Endothelial cell of umbilical vein (primary cell): ENCODE measurements around the gene ZNF428. TPM values are rescaled to one million over a fixed set of nuclear protein-coding genes. Genes with fewer than 3 reads are reported as not detected.

Experiments used
- BruUV-seq: library from RNA; stranded (reverse); fragments of 400-500 nt; replicated peaks from 2 replicates; lab custom pipeline; 2021; lab: Mats Ljungman, UMichigan
- CTCF ChIA-PET: fragments of 300-600, 350-600 bp; sonication (Branson Sonifier 250); formaldehyde crosslinking; loops from one replicate; lab custom pipeline; 2021; ENCODE audit warnings: antibody characterized with exemption, inconsistent platforms; lab: Charles Lee
- POLR2A ChIA-PET: fragments of 300-600, 350-600 bp; sonication (Branson Sonifier 250); formaldehyde crosslinking; loops from one replicate; lab custom pipeline; 2021; ENCODE audit warnings: antibody characterized with exemption, inconsistent platforms; lab: Charles Lee
- DNase-seq: peaks from one replicate; pipeline ENCODE4 v3.0.0-alpha.2; 2011; ENCODE audit warnings: low read depth, low spot score
- FAIRE-seq: peaks from 2 replicates; lab custom pipeline; 2011; peaks lifted over from hg19 to GRCh38; lab: Jason Lieb, UNC
- H2AFZ ChIP-seq: 2 replicates; pipeline ENCODE4 v1.6.0; 2012; ENCODE audit warnings: low read depth, low read length, control low read depth, inconsistent platforms
- H3K27ac ChIP-seq: 2 replicates; pipeline ENCODE4 v1.5.1; 2011; ENCODE audit warnings: low read depth, mild to moderate bottlenecking, control low read depth, low read length, moderate library complexity; ENCODE audit not compliant: insufficient read depth
- H3K27me3 ChIP-seq, 2 experiments: 2 replicates each; pipeline versions ENCODE4 v1.6.0 to v1.6.1; 2011; ENCODE audit warnings: low read length in 2 of 2, mixed read lengths in 1 of 2; ENCODE audit not compliant: control insufficient read depth in 2 of 2, insufficient read depth in 2 of 2
- H3K36me3 ChIP-seq, 2 experiments: 2 replicates in 1 of 2; 3 replicates in 1 of 2; pipeline ENCODE4 v1.5.1; 2011; ENCODE audit warnings: low read length in 2 of 2, mild to moderate bottlenecking in 1 of 2, moderate library complexity in 1 of 2; ENCODE audit not compliant: control insufficient read depth in 2 of 2, insufficient read depth in 2 of 2; ENCODE audit errors: extremely low read depth in 1 of 2
- H3K4me1 ChIP-seq: 3 replicates; pipeline ENCODE4 v1.5.1; 2011; ENCODE audit warnings: mild to moderate bottlenecking, low read length; ENCODE audit not compliant: control insufficient read depth, insufficient read depth; ENCODE audit errors: extremely low read depth
- H3K4me2 ChIP-seq: 2 replicates; pipeline ENCODE4 v1.6.1; 2011; ENCODE audit warnings: low read length, control low read depth, mixed read lengths; ENCODE audit not compliant: insufficient read depth
- H3K4me3 ChIP-seq, 3 experiments: fragments of 200-600 bp in 1 of 3; sonication (generic), shearing (Covaris generic) in 1 of 3; replicated peaks in 1 of 3; 2 replicates each; pipeline ENCODE4 v1.5.1; 2011 to 2016; ENCODE audit warnings: control low read depth in 3 of 3, low read length in 3 of 3, mild to moderate bottlenecking in 2 of 3, inconsistent platforms in 1 of 3, low read depth in 1 of 3, moderate library complexity in 1 of 3; ENCODE audit not compliant: insufficient read depth in 1 of 3
- H3K79me2 ChIP-seq: 2 replicates; pipeline ENCODE4 v1.6.0; 2012; ENCODE audit warnings: low read length, inconsistent platforms; ENCODE audit not compliant: control insufficient read depth, insufficient read depth
- H3K9ac ChIP-seq: replicated peaks from 2 replicates; pipeline ENCODE3; 2011; ENCODE audit warnings: low read length, control low read depth; ENCODE audit not compliant: insufficient read depth; ENCODE audit errors: extremely low read depth
- H3K9me1 ChIP-seq: replicated peaks from 3 replicates; pipeline ENCODE4 v1.6.0; 2011; ENCODE audit warnings: mild to moderate bottlenecking, low read length; ENCODE audit not compliant: control insufficient read depth, insufficient read depth; ENCODE audit errors: extremely low read depth
- H3K9me3 ChIP-seq: replicated peaks from 2 replicates; pipeline ENCODE4 v1.5.1; 2012; ENCODE audit warnings: low read length, inconsistent platforms; ENCODE audit not compliant: control insufficient read depth, insufficient read depth
- H4K20me1 ChIP-seq: replicated peaks from 2 replicates; pipeline ENCODE3; 2011; ENCODE audit warnings: mild to moderate bottlenecking, low read length; ENCODE audit not compliant: control insufficient read depth, insufficient read depth; ENCODE audit errors: extremely low read depth
- CTCF ChIP-seq, 2 donors: IDR thresholded peaks; 1 replicate in 1 of 2; 2 replicates in 1 of 2; pipeline ENCODE4 v1.5.1; 2011; ENCODE audit warnings: low read length in 2 of 2, mild to moderate bottlenecking in 2 of 2, moderate library complexity in 2 of 2, control low read depth in 1 of 2, inconsistent platforms in 1 of 2, low read depth in 1 of 2; ENCODE audit not compliant: insufficient read depth in 1 of 2; ENCODE audit errors: extremely low read depth in 1 of 2
- EZH2 ChIP-seq: IDR thresholded peaks from 2 replicates; pipeline ENCODE4 v1.6.1; 2012; ENCODE audit warnings: borderline replicate concordance, low read depth, mild to moderate bottlenecking, moderate library complexity, low read length, inconsistent platforms; ENCODE audit not compliant: severe bottlenecking
- FOS ChIP-seq: IDR thresholded peaks from 2 replicates; pipeline ENCODE4 v1.6.1; 2011; ENCODE audit warnings: mild to moderate bottlenecking, low read length, moderate library complexity, borderline replicate concordance; ENCODE audit not compliant: insufficient read depth
- JUN ChIP-seq: IDR thresholded peaks from 2 replicates; pipeline ENCODE4 v1.6.1; 2011; ENCODE audit warnings: borderline replicate concordance, low read depth; ENCODE audit not compliant: insufficient read length, insufficient read depth
- MAX ChIP-seq: IDR thresholded peaks from 2 replicates; pipeline ENCODE4 v1.6.1; 2011; ENCODE audit not compliant: insufficient read depth, insufficient read length
- POLR2AphosphoS5 ChIP-seq: IDR thresholded peaks from 2 replicates; pipeline ENCODE4 v1.6.1; 2012; ENCODE audit warnings: low read depth, mild to moderate bottlenecking, control low read depth, low read length, moderate library complexity; ENCODE audit not compliant: insufficient read depth
- dilution Hi-C: fragments of 300-500 bp; cut with MboI; formaldehyde crosslinking; loops from one replicate; pipeline ENCODE4 v1.15.0; 2019; ENCODE audit warnings: low sequenced_read_pairs; ENCODE audit not compliant: extremely low pct_ligation_motif_present
- intact Hi-C: fragments of 100-400 bp; cut with micrococcal nuclease; formaldehyde crosslinking; loops from one replicate; pipeline ENCODE4 v1.10.0; 2022
- polyA plus RNA-seq, 4 experiments: library from polyadenylated mRNA; depleted of rRNA in 3 of 4; stranded (reverse) in 3 of 4; unstranded in 1 of 4; fragments of >200 nt; gene quantifications; 2 replicates each; pipeline versions ENCODE4 v1.2.1 to v1.2.3, GENCODE V29; 2011 to 2012; ENCODE audit warnings: missing spikeins in 1 of 4
- total RNA-seq: library from RNA; stranded (reverse); gene quantifications from 2 replicates; pipeline ENCODE4 v1.2.3, GENCODE V29; 2021

The ZNF428 gene
- total and polyA plus RNA-seq, 2 donors (not counting 3 experiments of a cell fraction or from before 2014, with no cell fraction given): 29.2 to 56.2 TPM

- intact Hi-C loops: no loop called here
- no peaks in the 10 kb centered on the region for H3K9me1 ChIP-seq
- no peaks in the 10 kb centered on the region for H3K4me1 ChIP-seq
- H3K4me2 ChIP-seq: no peak overlapping the region
- BruUV-seq: no TSS peak
- CTCF ChIA-PET: interaction anchor here (1.0 to 1.5 kb wide), 2 partner anchors 12 to 31 kb away, joined by 3 to 4 read pairs; partner anchors contain the start of gene XRCC1
- no peak overlapping the region for H3K4me3 ChIP-seq
- no peaks in the 10 kb centered on the region for H3K9me3 ChIP-seq
- no peak for TF ChIP-seq CTCF (IDR thresholded peaks at IDR 0.05; ENCODE audit: extremely low read depth in 1 of 2, insufficient read depth in 1 of 2, low read depth in 1 of 2, low read length in 2 of 2)
- TF ChIP-seq JUN: no peak
- no peak for TF ChIP-seq EZH2
- no peak for TF ChIP-seq FOS
- TF ChIP-seq POLR2AphosphoS5: no peak
- no peak for TF ChIP-seq MAX
- DNase-seq (peak; percentile 53), FAIRE-seq (no peak)
- H4K20me1 ChIP-seq: no peaks in the 10 kb centered on the region
- peaks cover 0 to 9% of the 10 kb centered on the region in 2 experiments for H3K36me3 ChIP-seq
- H3K79me2 ChIP-seq: no peaks in the 10 kb centered on the region
- no peak overlapping the region for H2AFZ ChIP-seq
- POLR2A ChIA-PET: no interaction called here
- dilution Hi-C loops: no loop called here
- no peak overlapping the region for H3K27ac ChIP-seq
- no peaks in the 10 kb centered on the region for H3K27me3 ChIP-seq
- no peak overlapping the region for H3K9ac ChIP-seq
Measured at GRCh38 chr19:43562698-43563241, 56.7 kb downstream of the ZNF428 start.
